ENCODE data around the gene NRGN.

DNA sequence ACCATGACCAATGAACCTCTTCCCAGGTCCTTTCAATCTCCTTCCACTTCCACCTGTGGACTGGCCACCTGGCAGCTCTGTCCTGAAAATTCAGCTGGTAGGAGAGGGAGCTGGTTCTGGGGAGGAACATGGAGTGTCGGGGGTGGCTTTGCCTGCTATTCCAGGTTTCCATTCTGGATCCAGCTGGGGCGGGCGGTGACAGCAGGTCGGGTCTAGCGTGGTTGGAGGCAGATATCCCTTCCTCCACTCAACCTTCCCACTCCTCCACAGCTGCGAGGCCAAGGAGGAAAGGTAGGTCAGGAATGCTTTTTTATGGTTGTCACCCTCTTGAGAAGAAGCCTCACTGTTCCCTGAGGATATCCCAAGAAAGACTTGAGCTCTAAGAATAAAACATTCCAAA, 3.3 kb downstream of the NRGN start:
- TF ChIP-seq, protein P1, sequence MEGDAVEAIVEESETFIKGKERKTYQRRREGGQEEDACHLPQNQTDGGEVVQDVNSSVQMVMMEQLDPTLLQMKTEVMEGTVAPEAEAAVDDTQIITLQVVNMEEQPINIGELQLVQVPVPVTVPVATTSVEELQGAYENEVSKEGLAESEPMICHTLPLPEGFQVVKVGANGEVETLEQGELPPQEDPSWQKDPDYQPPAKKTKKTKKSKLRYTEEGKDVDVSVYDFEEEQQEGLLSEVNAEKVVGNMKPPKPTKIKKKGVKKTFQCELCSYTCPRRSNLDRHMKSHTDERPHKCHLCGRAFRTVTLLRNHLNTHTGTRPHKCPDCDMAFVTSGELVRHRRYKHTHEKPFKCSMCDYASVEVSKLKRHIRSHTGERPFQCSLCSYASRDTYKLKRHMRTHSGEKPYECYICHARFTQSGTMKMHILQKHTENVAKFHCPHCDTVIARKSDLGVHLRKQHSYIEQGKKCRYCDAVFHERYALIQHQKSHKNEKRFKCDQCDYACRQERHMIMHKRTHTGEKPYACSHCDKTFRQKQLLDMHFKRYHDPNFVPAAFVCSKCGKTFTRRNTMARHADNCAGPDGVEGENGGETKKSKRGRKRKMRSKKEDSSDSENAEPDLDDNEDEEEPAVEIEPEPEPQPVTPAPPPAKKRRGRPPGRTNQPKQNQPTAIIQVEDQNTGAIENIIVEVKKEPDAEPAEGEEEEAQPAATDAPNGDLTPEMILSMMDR (IDR thresholded peaks at IDR 0.05), result no peak
- TF ChIP-seq POLR2A (IDR thresholded peaks at IDR 0.05), result no peak
